ENCODE results near the gene BRICD5. TPM values are rescaled to one million over a fixed set of nuclear protein-coding genes. Genes with fewer than 3 reads are reported as not detected.

The BRICD5 gene
- total and polyA plus RNA-seq, 2 experiments from 2014 or later: 0.56 to 2.9 TPM

- TF ChIP-seq EZH2phosphoT487 (IDR thresholded peaks at IDR 0.05; ENCODE audit: insufficient read depth, low read depth) (no peak), EZH2 (IDR thresholded peaks at IDR 0.05; ENCODE audit: insufficient read depth, poor library complexity, severe bottlenecking) (no peak)
- H3K9ac ChIP-seq: no peak overlapping the region
- no peaks in the 10 kb centered on the region for H3K9me3 ChIP-seq (ENCODE audit: low read depth)
- no peaks in the 10 kb centered on the region for H3K79me2 ChIP-seq (ENCODE audit: insufficient read depth)
- H3K27me3 ChIP-seq (replicated peaks; ENCODE audit: insufficient read depth): no peaks in the 10 kb centered on the region
- no peak overlapping the region for H2AFZ ChIP-seq
- no peaks in the 10 kb centered on the region for H4K20me1 ChIP-seq (ENCODE audit: insufficient read depth)
- no peak overlapping the region for H3K4me3 ChIP-seq
- 70 to 78% methylated on average over 16 to 25 of the region's 25 CpGs for WGBS, 2 experiments (ENCODE audit: low coverage in 1 of 2, low lambda C conversion rate in 2 of 2, missing lambda C conversion rate in 2 of 2)
- no peak overlapping the region for H3K27ac ChIP-seq
- H3K4me1 ChIP-seq (ENCODE audit: insufficient read depth): no peaks in the 10 kb centered on the region
- H3K36me3 ChIP-seq (ENCODE audit: low read depth): no peaks in the 10 kb centered on the region
- DNase-seq: no peak
- H3K4me2 ChIP-seq (ENCODE audit: unreplicated experiment): no peak overlapping the region
- in situ Hi-C loops (cut with MboI): no loop called here
- no peaks in the 10 kb centered on the region for H3F3A ChIP-seq (ENCODE audit: insufficient read depth)
- no peaks in the 10 kb centered on the region for H3K9me2 ChIP-seq (ENCODE audit: insufficient read depth)
Observed at GRCh38 chr16:2189252-2189893, 21.3 kb downstream of the BRICD5 start.

- no peaks in the 10 kb centered on the region for H3K79me2 ChIP-seq (ENCODE audit: insufficient read depth)
- TF ChIP-seq EZH2phosphoT487 (IDR thresholded peaks at IDR 0.05; ENCODE audit: insufficient read depth, low read depth) (no peak), EZH2 (IDR thresholded peaks at IDR 0.05; ENCODE audit: insufficient read depth, poor library complexity, severe bottlenecking) (no peak)
- in situ Hi-C loops (cut with MboI): no loop called here
- no peaks in the 10 kb centered on the region for H3K4me1 ChIP-seq (ENCODE audit: insufficient read depth)
- H3K9me2 ChIP-seq (ENCODE audit: insufficient read depth): no peaks in the 10 kb centered on the region
- H3K36me3 ChIP-seq (ENCODE audit: low read depth): no peaks in the 10 kb centered on the region
- no peaks in the 10 kb centered on the region for H3F3A ChIP-seq (ENCODE audit: insufficient read depth)
- no peaks in the 10 kb centered on the region for H4K20me1 ChIP-seq (ENCODE audit: insufficient read depth)
- 81 to 88% methylated on average over 8 of the region's 8 CpGs for WGBS, 2 experiments (ENCODE audit: low coverage in 1 of 2, low lambda C conversion rate in 2 of 2, missing lambda C conversion rate in 2 of 2)
- H3K9ac ChIP-seq: no peak overlapping the region
- H3K4me3 ChIP-seq: no peak overlapping the region
- H3K4me2 ChIP-seq (ENCODE audit: unreplicated experiment): no peak overlapping the region
- H3K9me3 ChIP-seq (ENCODE audit: low read depth): no peaks in the 10 kb centered on the region
- no peak overlapping the region for H3K27ac ChIP-seq
- DNase-seq: no peak
- no peaks in the 10 kb centered on the region for H3K27me3 ChIP-seq (replicated peaks; ENCODE audit: insufficient read depth)
- H2AFZ ChIP-seq: no peak overlapping the region
Observed at GRCh38 chr16:2188395-2188794, 22.3 kb downstream of the BRICD5 start.

DNA sequence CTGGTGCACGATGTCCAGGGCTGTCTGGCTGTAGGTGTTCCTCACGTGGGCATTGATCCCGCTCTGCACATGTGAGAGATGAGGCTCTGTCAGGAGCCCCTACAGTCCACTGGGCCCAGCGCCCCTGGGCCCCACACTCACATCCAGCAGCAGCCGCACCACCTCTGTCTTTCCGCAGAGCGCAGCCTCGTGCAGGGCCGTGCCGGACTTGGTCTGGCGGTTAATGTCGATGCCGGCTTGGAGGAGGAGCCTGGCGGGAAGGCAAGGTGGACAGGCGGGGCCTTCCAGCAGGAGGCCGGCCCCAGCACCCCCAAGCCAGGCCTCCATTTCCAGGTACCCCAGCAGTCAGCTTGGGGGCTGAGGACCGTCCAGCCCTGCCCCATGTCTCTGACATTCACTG is 23.5 kb downstream of the BRICD5 start:
- Histone ChIP-seq H3K4me3 (no peak overlapping the region), H3K27me3 (replicated peaks; ENCODE audit: insufficient read depth) (no peaks in the 10 kb centered on the region), H4K20me1 (ENCODE audit: insufficient read depth) (no peaks in the 10 kb centered on the region), H2AFZ (no peak overlapping the region), H3K9me2 (ENCODE audit: insufficient read depth) (no peaks in the 10 kb centered on the region), H3K36me3 (ENCODE audit: low read depth) (no peaks in the 10 kb centered on the region), H3K27ac (no peak overlapping the region), H3K9me3 (ENCODE audit: low read depth) (no peaks in the 10 kb centered on the region), H3F3A (ENCODE audit: insufficient read depth) (no peaks in the 10 kb centered on the region), H3K79me2 (ENCODE audit: insufficient read depth) (no peaks in the 10 kb centered on the region), H3K9ac (no peak overlapping the region), H3K4me2 (ENCODE audit: unreplicated experiment) (no peak overlapping the region), H3K4me1 (ENCODE audit: insufficient read depth) (no peaks in the 10 kb centered on the region)
- DNase-seq: no peak
- TF ChIP-seq EZH2 (IDR thresholded peaks at IDR 0.05; ENCODE audit: insufficient read depth, poor library complexity, severe bottlenecking): no peak
- TF ChIP-seq EZH2phosphoT487 (IDR thresholded peaks at IDR 0.05; ENCODE audit: insufficient read depth, low read depth): no peak
- whole genome bisulfite sequencing, 2 experiments (ENCODE audit: low coverage in 1 of 2, low lambda C conversion rate in 2 of 2, missing lambda C conversion rate in 2 of 2): 75 to 82% methylated on average over 16 to 17 of the region's 17 CpGs
- in situ Hi-C loops (cut with MboI): no loop called here

DNA sequence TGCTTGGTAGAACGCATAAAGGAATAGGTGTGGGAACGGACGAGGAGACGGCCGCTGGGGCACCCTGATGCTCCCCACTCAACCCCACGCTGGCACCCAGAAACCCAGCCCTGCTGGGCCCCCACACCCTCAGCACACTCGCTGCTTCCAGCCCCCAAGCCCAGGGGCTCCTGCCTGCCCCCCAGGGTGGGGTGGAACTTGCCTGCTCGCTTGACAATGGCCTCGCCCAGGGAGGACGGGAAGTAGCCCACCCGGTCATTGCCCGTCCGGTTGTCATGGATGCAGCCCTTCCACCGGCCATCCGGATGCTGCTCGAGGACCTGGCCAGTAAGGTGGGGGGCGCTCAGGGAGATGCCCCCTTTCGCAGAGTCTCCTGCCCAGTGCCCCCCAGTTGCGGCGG is 24.2 kb downstream of the BRICD5 start:
- H3K9me2 ChIP-seq (ENCODE audit: insufficient read depth): no peaks in the 10 kb centered on the region
- in situ Hi-C loops (cut with MboI): no loop called here
- H3K9me3 ChIP-seq (ENCODE audit: low read depth): no peaks in the 10 kb centered on the region
- H3K36me3 ChIP-seq (ENCODE audit: low read depth): no peaks in the 10 kb centered on the region
- no peaks in the 10 kb centered on the region for H3K27me3 ChIP-seq (replicated peaks; ENCODE audit: insufficient read depth)
- no peaks in the 10 kb centered on the region for H3K79me2 ChIP-seq (ENCODE audit: insufficient read depth)
- no peak overlapping the region for H2AFZ ChIP-seq
- H3K9ac ChIP-seq: no peak overlapping the region
- no peak overlapping the region for H3K4me3 ChIP-seq
- H3F3A ChIP-seq (ENCODE audit: insufficient read depth): no peaks in the 10 kb centered on the region
- H3K4me1 ChIP-seq (ENCODE audit: insufficient read depth): no peaks in the 10 kb centered on the region
- no peak overlapping the region for H3K27ac ChIP-seq
- WGBS, 2 experiments (ENCODE audit: low coverage in 1 of 2, low lambda C conversion rate in 2 of 2, missing lambda C conversion rate in 2 of 2): 87 to 91% methylated on average over 15 to 20 of the region's 20 CpGs
- no peak for DNase-seq
- H3K4me2 ChIP-seq (ENCODE audit: unreplicated experiment): no peak overlapping the region
- TF ChIP-seq EZH2 (IDR thresholded peaks at IDR 0.05; ENCODE audit: insufficient read depth, poor library complexity, severe bottlenecking) (no peak), EZH2phosphoT487 (IDR thresholded peaks at IDR 0.05; ENCODE audit: insufficient read depth, low read depth) (no peak)
- no peaks in the 10 kb centered on the region for H4K20me1 ChIP-seq (ENCODE audit: insufficient read depth)
